ENCODE measurements around the gene RNASEH2B. TPM values are rescaled to one million over a fixed set of nuclear protein-coding genes. Genes with fewer than 3 reads are reported as not detected.

Gene RNASEH2B
- total and polyA plus RNA-seq, 9 of the 15 experiments (the other 6 are each of a cell fraction or from before 2014, with no cell fraction given) = 26.3 to 109 (median 62.5) TPM

- TF ChIP-seq, protein P1, sequence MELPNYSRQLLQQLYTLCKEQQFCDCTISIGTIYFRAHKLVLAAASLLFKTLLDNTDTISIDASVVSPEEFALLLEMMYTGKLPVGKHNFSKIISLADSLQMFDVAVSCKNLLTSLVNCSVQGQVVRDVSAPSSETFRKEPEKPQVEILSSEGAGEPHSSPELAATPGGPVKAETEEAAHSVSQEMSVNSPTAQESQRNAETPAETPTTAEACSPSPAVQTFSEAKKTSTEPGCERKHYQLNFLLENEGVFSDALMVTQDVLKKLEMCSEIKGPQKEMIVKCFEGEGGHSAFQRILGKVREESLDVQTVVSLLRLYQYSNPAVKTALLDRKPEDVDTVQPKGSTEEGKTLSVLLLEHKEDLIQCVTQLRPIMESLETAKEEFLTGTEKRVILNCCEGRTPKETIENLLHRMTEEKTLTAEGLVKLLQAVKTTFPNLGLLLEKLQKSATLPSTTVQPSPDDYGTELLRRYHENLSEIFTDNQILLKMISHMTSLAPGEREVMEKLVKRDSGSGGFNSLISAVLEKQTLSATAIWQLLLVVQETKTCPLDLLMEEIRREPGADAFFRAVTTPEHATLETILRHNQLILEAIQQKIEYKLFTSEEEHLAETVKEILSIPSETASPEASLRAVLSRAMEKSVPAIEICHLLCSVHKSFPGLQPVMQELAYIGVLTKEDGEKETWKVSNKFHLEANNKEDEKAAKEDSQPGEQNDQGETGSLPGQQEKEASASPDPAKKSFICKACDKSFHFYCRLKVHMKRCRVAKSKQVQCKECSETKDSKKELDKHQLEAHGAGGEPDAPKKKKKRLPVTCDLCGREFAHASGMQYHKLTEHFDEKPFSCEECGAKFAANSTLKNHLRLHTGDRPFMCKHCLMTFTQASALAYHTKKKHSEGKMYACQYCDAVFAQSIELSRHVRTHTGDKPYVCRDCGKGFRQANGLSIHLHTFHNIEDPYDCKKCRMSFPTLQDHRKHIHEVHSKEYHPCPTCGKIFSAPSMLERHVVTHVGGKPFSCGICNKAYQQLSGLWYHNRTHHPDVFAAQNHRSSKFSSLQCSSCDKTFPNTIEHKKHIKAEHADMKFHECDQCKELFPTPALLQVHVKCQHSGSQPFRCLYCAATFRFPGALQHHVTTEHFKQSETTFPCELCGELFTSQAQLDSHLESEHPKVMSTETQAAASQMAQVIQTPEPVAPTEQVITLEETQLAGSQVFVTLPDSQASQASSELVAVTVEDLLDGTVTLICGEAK (IDR thresholded peaks at IDR 0.05) = no peak
- TF ChIP-seq, protein P1 (CRISPR knock-in tag; IDR thresholded peaks at IDR 0.05) = no peak
- TF ChIP-seq LARP7 (IDR thresholded peaks at IDR 0.05) (no peak), FOSL1 (tag; conservative IDR thresholded peaks at IDR 0.05) (no peak), ZNF324 (CRISPR knock-in tag; IDR thresholded peaks at IDR 0.05) (no peak), RBM17 (IDR thresholded peaks at IDR 0.05; ENCODE audit: borderline replicate concordance, low read depth, low read length) (no peak), KDM2B (CRISPR knock-in tag; IDR thresholded peaks at IDR 0.05) (no peak), ARID2 (IDR thresholded peaks at IDR 0.05) (no peak)
- TF ChIP-seq, protein P2, sequence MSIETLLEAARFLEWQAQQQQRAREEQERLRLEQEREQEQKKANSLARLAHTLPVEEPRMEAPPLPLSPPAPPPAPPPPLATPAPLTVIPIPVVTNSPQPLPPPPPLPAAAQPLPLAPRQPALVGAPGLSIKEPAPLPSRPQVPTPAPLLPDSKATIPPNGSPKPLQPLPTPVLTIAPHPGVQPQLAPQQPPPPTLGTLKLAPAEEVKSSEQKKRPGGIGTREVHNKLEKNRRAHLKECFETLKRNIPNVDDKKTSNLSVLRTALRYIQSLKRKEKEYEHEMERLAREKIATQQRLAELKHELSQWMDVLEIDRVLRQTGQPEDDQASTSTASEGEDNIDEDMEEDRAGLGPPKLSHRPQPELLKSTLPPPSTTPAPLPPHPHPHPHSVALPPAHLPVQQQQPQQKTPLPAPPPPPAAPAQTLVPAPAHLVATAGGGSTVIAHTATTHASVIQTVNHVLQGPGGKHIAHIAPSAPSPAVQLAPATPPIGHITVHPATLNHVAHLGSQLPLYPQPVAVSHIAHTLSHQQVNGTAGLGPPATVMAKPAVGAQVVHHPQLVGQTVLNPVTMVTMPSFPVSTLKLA (conservative IDR thresholded peaks at IDR 0.05) = no peak
These were observed 7.9 kb upstream of the RNASEH2B start (continued) for GRCh38 chr13:50901701-50902100.

Measured in K562 (cell line).